Activated CD4-positive, alpha-beta memory T cell treated with anti-CD3 and anti-CD28 coated beads for 36 hours (primary cell): Measurements from ENCODE around the gene FRAS1. TPM values are rescaled to one million over a fixed set of nuclear protein-coding genes. Genes with fewer than 3 reads are reported as not detected.

Experiments used
- CTCF ChIA-PET: fragments of 350-600 bp; sonication (Branson Sonifier 250); formaldehyde crosslinking; loops from one replicate; lab custom pipeline; 2021; ENCODE audit warnings: antibody characterized with exemption, inconsistent platforms; lab: Charles Lee
- POLR2A ChIA-PET: fragments of 350-600 bp; sonication (Branson Sonifier 250); formaldehyde crosslinking; loops from one replicate; lab custom pipeline; 2021; ENCODE audit warnings: antibody characterized with exemption; lab: Charles Lee
- DNase-seq: peaks from one replicate; pipeline ENCODE4 v3.0.0-alpha.2; 2020
- H3K27ac Mint-ChIP-seq: one replicate; pipeline ENCODE4 v1.8.0; 2021; ENCODE audit warnings: mixed read lengths
- H3K27me3 Mint-ChIP-seq: one replicate; pipeline ENCODE4 v1.8.0; 2021; ENCODE audit warnings: mixed read lengths
- H3K36me3 Mint-ChIP-seq: one replicate; pipeline ENCODE4 v1.8.0; 2021; ENCODE audit warnings: mixed read lengths
- H3K4me1 Mint-ChIP-seq: one replicate; pipeline ENCODE4 v1.8.0; 2021; ENCODE audit warnings: low read depth, mixed read lengths
- H3K4me3 Mint-ChIP-seq: one replicate; pipeline ENCODE4 v1.8.0; 2021; ENCODE audit warnings: mild to moderate bottlenecking, mixed read lengths
- H3K9me3 Mint-ChIP-seq: one replicate; pipeline ENCODE4 v1.8.0; 2021; ENCODE audit warnings: mixed read lengths
- intact Hi-C: fragments of 100-400 bp; cut with micrococcal nuclease; formaldehyde crosslinking; loops from one replicate; pipeline ENCODE4 v1.15.1; 2023
- total RNA-seq, 2 experiments: library from RNA; stranded (reverse); gene quantifications; one replicate each; pipeline ENCODE4 v1.2.3, GENCODE V29; 2021

FRAS1 gene
- total RNA-seq, 2 experiments from 2014 or later: not detected

GRCh38 chr4:78551420-78552351, 494.6 kb downstream of the FRAS1 start, which contains the start of gene ANXA3:
ANXA3 (plus strand) TSS chr4:78551770; CDS start chr4:78554474, 2,704 bp downstream.
- Mint-ChIP-seq H3K36me3 (no peaks in the 10 kb centered on the region), H3K4me1 (peaks cover 5% of the 10 kb centered on the region), H3K27me3 (peaks cover 32% of the 10 kb centered on the region), H3K4me3 (no peak within 1 kb of the TSS), H3K9me3 (no peaks in the 10 kb centered on the region), H3K27ac (no peak within 1 kb of the TSS)
- intact Hi-C loops: no loop called here
- DNase-seq: peak; percentile 12
- ChIA-PET CTCF (no interaction called here), POLR2A (no interaction called here)

- Mint-ChIP-seq H3K27me3 (peaks cover 36% of the 10 kb centered on the region), H3K27ac (no peak overlapping the region), H3K9me3 (no peaks in the 10 kb centered on the region), H3K4me3 (no peak overlapping the region), H3K4me1 (peaks cover 5% of the 10 kb centered on the region), H3K36me3 (no peaks in the 10 kb centered on the region)
- intact Hi-C loops: no loop called here
- no peak for DNase-seq
- ChIA-PET POLR2A (no interaction called here), CTCF (no interaction called here)
These were observed 495.4 kb downstream of the FRAS1 start for GRCh38 chr4:78552389-78553042.

- H3K4me1 Mint-ChIP-seq: peaks cover 5% of the 10 kb centered on the region
- H3K9me3 Mint-ChIP-seq: no peaks in the 10 kb centered on the region
- no peaks in the 10 kb centered on the region for H3K36me3 Mint-ChIP-seq
- POLR2A ChIA-PET: no interaction called here
- intact Hi-C loops: no loop called here
- H3K27ac Mint-ChIP-seq: no peak overlapping the region
- CTCF ChIA-PET: no interaction called here
- H3K27me3 Mint-ChIP-seq: peaks cover 36% of the 10 kb centered on the region
- no peak for DNase-seq
- no peak overlapping the region for H3K4me3 Mint-ChIP-seq
These were observed 495.9 kb downstream of the FRAS1 start for GRCh38 chr4:78553043-78553396.

GRCh38 chr4:78553529-78554060, 496.5 kb downstream of the FRAS1 start:
- no peak for DNase-seq
- no peak overlapping the region for H3K27ac Mint-ChIP-seq
- intact Hi-C loops: no loop called here
- no peaks in the 10 kb centered on the region for H3K9me3 Mint-ChIP-seq
- H3K27me3 Mint-ChIP-seq: peaks cover 38% of the 10 kb centered on the region
- no peak overlapping the region for H3K4me3 Mint-ChIP-seq
- ChIA-PET CTCF (no interaction called here), POLR2A (no interaction called here)
- H3K4me1 Mint-ChIP-seq: peaks cover 5% of the 10 kb centered on the region
- H3K36me3 Mint-ChIP-seq: no peaks in the 10 kb centered on the region

- ChIA-PET POLR2A (no interaction called here), CTCF (no interaction called here)
- H3K9me3 Mint-ChIP-seq: no peaks in the 10 kb centered on the region
- peaks cover 25% of the 10 kb centered on the region for H3K27me3 Mint-ChIP-seq
- H3K36me3 Mint-ChIP-seq: no peaks in the 10 kb centered on the region
- no peak overlapping the region for H3K4me3 Mint-ChIP-seq
- peaks cover 2% of the 10 kb centered on the region for H3K4me1 Mint-ChIP-seq
- intact Hi-C loops: no loop called here
- DNase-seq: no peak
- no peak overlapping the region for H3K27ac Mint-ChIP-seq
These were observed 499.5 kb downstream of the FRAS1 start for GRCh38 chr4:78556665-78557064.

- no peaks in the 10 kb centered on the region for H3K36me3 Mint-ChIP-seq
- H3K27me3 Mint-ChIP-seq: peaks cover 23% of the 10 kb centered on the region
- intact Hi-C loops: no loop called here
- no peak overlapping the region for H3K27ac Mint-ChIP-seq
- H3K9me3 Mint-ChIP-seq: no peaks in the 10 kb centered on the region
- no peak overlapping the region for H3K4me3 Mint-ChIP-seq
- POLR2A ChIA-PET: no interaction called here
- DNase-seq: no peak
- CTCF ChIA-PET: no interaction called here
- H3K4me1 Mint-ChIP-seq: no peaks in the 10 kb centered on the region
These were observed 500.7 kb downstream of the FRAS1 start for GRCh38 chr4:78557841-78558240.

- Mint-ChIP-seq H3K27ac (no peak overlapping the region), H3K9me3 (no peaks in the 10 kb centered on the region), H3K27me3 (peaks cover 23% of the 10 kb centered on the region), H3K4me1 (no peaks in the 10 kb centered on the region), H3K4me3 (no peak overlapping the region), H3K36me3 (no peaks in the 10 kb centered on the region)
- ChIA-PET CTCF (no interaction called here), POLR2A (no interaction called here)
- intact Hi-C loops: no loop called here
- no peak for DNase-seq
These were observed 501.3 kb downstream of the FRAS1 start for GRCh38 chr4:78558410-78558809.

GRCh38 chr4:78560296-78560963, 503.3 kb downstream of the FRAS1 start:
- POLR2A ChIA-PET: interaction anchor here (0.5 kb wide), 1 partner anchor 25 kb away, joined by 6 read pairs; no protein-coding TSS in a partner anchor
- Mint-ChIP-seq H3K27me3 (peaks cover 17% of the 10 kb centered on the region), H3K27ac (no peak overlapping the region), H3K4me1 (no peaks in the 10 kb centered on the region), H3K36me3 (no peaks in the 10 kb centered on the region), H3K4me3 (no peak overlapping the region), H3K9me3 (no peaks in the 10 kb centered on the region)
- no peak for DNase-seq
- intact Hi-C loops: no loop called here
- CTCF ChIA-PET: no interaction called here

- intact Hi-C loops: no loop called here
- POLR2A ChIA-PET: no interaction called here
- H3K27ac Mint-ChIP-seq: no peak overlapping the region
These were observed 504.6 kb downstream of the FRAS1 start for GRCh38 chr4:78561677-78562076.

GRCh38 chr4:78562687-78563086, 505.6 kb downstream of the FRAS1 start:
- Mint-ChIP-seq H3K4me1 (no peaks in the 10 kb centered on the region), H3K27me3 (peaks cover 12% of the 10 kb centered on the region), H3K36me3 (no peaks in the 10 kb centered on the region), H3K9me3 (no peaks in the 10 kb centered on the region), H3K27ac (no peak overlapping the region), H3K4me3 (no peak overlapping the region)
- ChIA-PET POLR2A (no interaction called here), CTCF (no interaction called here)
- DNase-seq: no peak
- intact Hi-C loops: no loop called here

More at GRCh38 chr4:78561677-78562076, 504.6 kb downstream of the FRAS1 start:
- H3K27me3 Mint-ChIP-seq: peaks cover 17% of the 10 kb centered on the region
- CTCF ChIA-PET: no interaction called here
- H3K4me1 Mint-ChIP-seq: no peaks in the 10 kb centered on the region
- DNase-seq: no peak
- no peaks in the 10 kb centered on the region for H3K36me3 Mint-ChIP-seq
- H3K9me3 Mint-ChIP-seq: no peaks in the 10 kb centered on the region
- H3K4me3 Mint-ChIP-seq: no peak overlapping the region

- no peaks in the 10 kb centered on the region for H3K4me1 Mint-ChIP-seq
- CTCF ChIA-PET: no interaction called here
These were observed 508.8 kb downstream of the FRAS1 start for GRCh38 chr4:78565971-78566372.

More at GRCh38 chr4:78565971-78566372, 508.8 kb downstream of the FRAS1 start:
- intact Hi-C loops: no loop called here
- no peak overlapping the region for H3K4me3 Mint-ChIP-seq
- no peaks in the 10 kb centered on the region for H3K9me3 Mint-ChIP-seq
- POLR2A ChIA-PET: no interaction called here
- DNase-seq: no peak
- H3K27me3 Mint-ChIP-seq: peaks cover 10% of the 10 kb centered on the region
- H3K36me3 Mint-ChIP-seq: no peaks in the 10 kb centered on the region
- H3K27ac Mint-ChIP-seq: no peak overlapping the region
